GM18951 (cell line): ENCODE data around the gene SDHAF3.
"Not testable (repeated sequence)": the region's sequence is repeated elsewhere in the genome, so short reads cannot be mapped to it uniquely, and the experiment has no call there.

Experiments used
- POLR2A ChIP-seq: IDR thresholded peaks from 4 replicates; pipeline ENCODE4 v1.6.1; 2011; ENCODE audit warnings: mild to moderate bottlenecking; ENCODE audit not compliant: insufficient read length, insufficient read depth; ENCODE audit errors: extremely low read depth
- in situ Hi-C: fragments of 300-500 bp; cut with MboI; formaldehyde crosslinking; loops from one replicate; pipeline ENCODE4 v1.12.0; 2022; ENCODE audit warnings: low sequenced_read_pairs, mixed read lengths, inconsistent platforms; ENCODE audit not compliant: unreplicated experiment

The SDHAF3 gene

GRCh38 chr7:97104719-97105238, 12.7 kb upstream of the SDHAF3 start:
- TF ChIP-seq POLR2A, result no peak
- in situ Hi-C loops, result loop anchor here (10.0 kb wide), 2 partner anchors 80 to 740 kb away; no protein-coding TSS in a partner anchor

- TF ChIP-seq POLR2A, result no peak
- in situ Hi-C loops, result loop anchor here (10.0 kb wide), 2 partner anchors 78 to 738 kb away; no protein-coding TSS in a partner anchor
Measured at GRCh38 chr7:97107192-97107800, 10.2 kb upstream of the SDHAF3 start.

- in situ Hi-C loops, result no loop called here
- no peak for TF ChIP-seq POLR2A
Measured at GRCh38 chr7:97116308-97116707, 1.2 kb upstream of the SDHAF3 start.

GRCh38 chr7:97117035-97117371, 495 bp upstream of the SDHAF3 start:
- TF ChIP-seq POLR2A, result no peak
- in situ Hi-C loops, result no loop called here

GRCh38 chr7:97118306-97118917, 914 bp downstream of the SDHAF3 start:
- no peak for TF ChIP-seq POLR2A
- in situ Hi-C loops, result no loop called here

GRCh38 chr7:97119747-97120146, 2.2 kb downstream of the SDHAF3 start:
- no peak for TF ChIP-seq POLR2A
- in situ Hi-C loops, result no loop called here

- in situ Hi-C loops, result no loop called here
Measured at GRCh38 chr7:97120713-97121457, 3.4 kb downstream of the SDHAF3 start.

GRCh38 chr7:97123115-97123514, 5.6 kb downstream of the SDHAF3 start:
- in situ Hi-C loops, result not testable (repeated sequence)

More at GRCh38 chr7:97120713-97121457, 3.4 kb downstream of the SDHAF3 start:
- TF ChIP-seq POLR2A, result no peak

GRCh38 chr7:97126483-97127171, 9.1 kb downstream of the SDHAF3 start:
- in situ Hi-C loops, result no loop called here

GRCh38 chr7:97128736-97129135, 11.2 kb downstream of the SDHAF3 start:
- no peak for TF ChIP-seq POLR2A

More at GRCh38 chr7:97126483-97127171, 9.1 kb downstream of the SDHAF3 start:
- TF ChIP-seq POLR2A, result no peak

GRCh38 chr7:97130417-97131139, 13.1 kb downstream of the SDHAF3 start:
- in situ Hi-C loops, result no loop called here
- TF ChIP-seq POLR2A, result no peak

More at GRCh38 chr7:97128736-97129135, 11.2 kb downstream of the SDHAF3 start:
- in situ Hi-C loops, result no loop called here

- in situ Hi-C loops, result no loop called here
- TF ChIP-seq POLR2A, result no peak
Measured at GRCh38 chr7:97133159-97133558, 15.7 kb downstream of the SDHAF3 start.
